Frontal cortex (tissue), 4 donors: ENCODE measurements around the gene JMJD1C. TPM values are rescaled to one million over a fixed set of nuclear protein-coding genes. Genes with fewer than 3 reads are reported as not detected.
"Not testable (repeated sequence)": the region's sequence is repeated elsewhere in the genome, so short reads cannot be mapped to it uniquely, and the experiment has no call there.

Experiments used
- DNase-seq, 2 donors: peaks; one replicate each; pipeline ENCODE4 v3.0.0; 2012; ENCODE audit warnings: low spot score in 2 of 2
- FAIRE-seq: peaks from 2 replicates; lab custom pipeline; 2012; peaks lifted over from hg19 to GRCh38; lab: Jason Lieb, UNC
- total RNA-seq: library from RNA; depleted of rRNA; stranded (reverse); fragments of >200 nt; gene quantifications from one replicate; pipeline ENCODE4 v1.2.3, GENCODE V29; 2014
- donor health status: control.
- donor health status: control.
- donor health status: control.

The JMJD1C gene
- total RNA-seq, 1 donor from 2014 or later = 165 TPM

DNA sequence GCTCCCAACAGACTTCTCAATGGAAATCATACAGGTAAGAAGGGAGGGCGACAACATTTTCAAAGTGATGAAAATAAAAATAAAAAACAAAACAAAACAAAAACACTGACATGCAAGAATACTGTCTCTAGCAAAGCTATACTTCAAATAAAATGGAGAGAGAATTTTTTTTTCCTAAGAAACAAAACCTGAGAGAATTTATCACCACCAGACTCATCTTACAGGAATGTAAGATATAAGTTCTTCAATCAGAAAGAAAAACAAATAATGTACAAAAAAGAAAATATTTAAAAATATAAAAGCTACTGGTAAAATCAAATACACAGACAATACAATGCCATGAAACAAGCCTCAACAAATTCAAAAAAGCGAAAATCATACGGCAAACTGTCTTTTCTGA is 219.4 kb downstream of the JMJD1C start:
- FAIRE-seq = no peak

DNA sequence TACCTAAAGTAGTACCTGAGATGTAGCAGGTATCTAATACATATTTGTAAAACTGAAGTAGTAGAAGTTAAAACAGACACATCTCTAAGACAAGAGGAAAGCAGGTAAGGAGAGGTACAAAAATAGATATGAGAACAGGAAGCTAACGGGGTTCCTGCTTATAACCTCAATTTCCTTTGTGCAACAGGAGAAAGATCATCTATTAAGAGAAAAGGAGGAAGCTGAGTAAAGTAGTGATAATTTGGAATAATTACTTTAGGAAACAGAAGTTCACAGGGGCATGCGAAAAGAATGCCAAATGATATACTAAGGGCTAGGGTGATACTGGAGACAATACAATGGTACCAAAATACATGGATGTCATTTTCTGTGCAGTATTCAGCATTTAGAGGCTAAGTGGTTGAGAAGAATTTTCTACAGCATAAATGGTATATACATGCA is 223.9 kb downstream of the JMJD1C start:
- no peak for DNase-seq
- FAIRE-seq = no peak

More for the DNA sequence above, 219.4 kb downstream of the JMJD1C start:
- no peak for DNase-seq

DNA sequence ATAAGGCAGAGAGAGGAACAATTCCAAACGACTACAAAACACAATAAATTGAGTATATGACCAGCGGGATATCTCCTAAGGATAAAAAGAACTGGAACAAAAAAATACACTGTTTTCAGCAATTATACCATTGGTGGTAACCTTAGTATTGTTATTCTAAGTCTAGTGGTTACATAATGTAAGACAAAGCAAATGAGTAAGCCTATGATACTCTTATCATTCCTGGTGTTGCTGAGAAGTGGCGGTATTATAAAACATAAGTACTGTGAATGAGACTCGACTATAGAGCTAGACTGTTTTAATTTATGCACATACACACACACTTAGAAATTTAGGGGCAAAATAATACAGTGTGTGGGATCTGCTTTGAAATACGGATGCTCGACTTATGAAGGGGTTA is 225.0 kb downstream of the JMJD1C start:
- FAIRE-seq = no peak
- no peak for DNase-seq

DNA sequence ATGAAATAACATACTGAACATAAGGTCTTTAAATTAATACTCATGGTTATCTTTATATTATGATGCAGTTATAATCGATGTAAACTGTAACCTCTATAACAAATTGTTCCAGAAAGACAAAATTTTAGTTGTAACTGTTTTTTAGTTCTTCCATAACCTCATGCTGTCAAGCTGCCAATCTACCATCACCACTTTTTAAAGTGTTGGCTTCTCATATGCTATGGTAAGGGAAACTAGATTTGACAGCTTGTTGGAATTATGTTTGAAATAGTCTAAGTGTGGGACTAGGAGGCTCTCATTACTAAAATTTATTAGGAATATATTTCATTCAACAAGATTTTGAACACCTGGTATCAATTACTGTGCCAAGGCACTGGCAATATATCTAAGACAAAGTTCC is 227.3 kb downstream of the JMJD1C start:
- no peak for FAIRE-seq
- no peak for DNase-seq

DNA sequence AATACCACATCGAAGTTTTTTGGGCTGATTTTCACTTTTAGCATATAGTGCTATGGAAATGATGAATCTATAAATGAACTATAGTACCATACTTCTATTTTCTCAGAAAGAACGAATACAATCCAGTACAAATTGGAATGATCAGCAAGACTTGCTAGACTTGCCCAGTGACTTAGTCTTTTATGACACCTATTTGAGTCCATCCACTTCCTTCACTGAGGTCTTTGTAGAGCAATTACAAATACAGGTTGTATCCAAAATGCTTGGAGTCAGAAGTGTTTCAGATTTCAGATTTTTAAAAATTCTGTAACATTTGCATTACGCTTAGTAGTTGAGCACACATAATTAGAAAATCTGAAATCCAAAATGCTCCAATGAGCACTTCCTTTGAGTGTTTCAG is 228.4 kb downstream of the JMJD1C start:
- FAIRE-seq = no peak
- DNase-seq = no peak

DNA sequence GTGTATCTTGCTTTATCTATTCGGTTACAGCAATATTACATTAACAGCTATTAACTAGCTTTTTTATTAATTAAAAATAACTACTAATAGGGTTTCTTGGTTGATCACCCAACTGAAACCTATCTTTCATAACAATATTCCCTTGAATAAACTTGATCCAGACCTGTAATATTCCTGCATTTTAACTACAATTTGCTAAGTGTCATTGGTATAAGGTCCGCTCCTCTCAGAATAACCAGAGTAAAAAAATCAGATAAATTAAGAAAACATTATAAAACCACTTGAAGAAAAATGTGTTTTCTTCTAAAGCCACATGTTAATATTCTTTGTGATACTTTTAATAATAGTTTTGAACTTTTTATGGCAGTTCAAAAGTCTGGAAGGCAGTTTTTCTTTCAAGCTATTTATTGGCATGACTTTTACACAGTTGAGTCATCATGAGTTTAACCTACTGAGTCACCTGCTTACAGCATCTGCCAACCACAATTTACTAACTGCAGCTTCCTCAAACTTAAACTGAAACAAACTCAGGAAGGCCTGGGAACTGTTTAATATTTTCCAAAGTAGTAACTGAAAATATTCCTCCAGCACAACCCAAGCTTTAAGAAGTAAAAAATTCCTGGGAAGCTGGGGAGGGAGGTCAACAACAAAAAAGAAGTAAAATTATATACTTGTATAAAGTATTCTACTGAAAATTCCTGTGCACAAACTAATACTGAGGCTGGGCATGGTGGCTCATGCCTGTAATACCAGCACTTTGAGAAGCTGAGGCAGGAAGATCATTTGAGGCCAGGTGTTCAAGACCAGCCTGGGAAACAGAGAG is 229.5 kb downstream of the JMJD1C start:
- FAIRE-seq = no peak
- DNase-seq = peak in 1 of 2 donors; percentile 23

DNA sequence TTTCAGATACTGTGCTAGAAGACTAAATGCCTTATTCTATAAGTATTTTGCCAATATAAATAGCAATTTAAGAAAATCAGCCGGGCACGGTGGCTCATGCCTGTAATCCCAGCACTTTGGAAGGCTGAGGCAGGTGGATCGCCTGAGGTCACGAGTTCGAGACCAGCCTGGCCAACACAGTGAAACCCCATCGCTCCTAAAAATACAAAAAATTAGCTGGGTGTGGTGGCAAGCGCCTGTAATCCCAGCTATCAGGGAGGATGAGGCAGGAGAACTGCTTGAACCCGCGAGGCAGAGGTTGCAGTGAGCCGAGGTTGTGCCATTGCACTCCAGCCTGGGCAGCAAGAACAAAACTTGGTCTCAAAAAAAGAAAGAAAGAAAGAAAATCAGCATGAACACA is 230.6 kb downstream of the JMJD1C start:
- not testable (repeated sequence) for DNase-seq, FAIRE-seq

DNA sequence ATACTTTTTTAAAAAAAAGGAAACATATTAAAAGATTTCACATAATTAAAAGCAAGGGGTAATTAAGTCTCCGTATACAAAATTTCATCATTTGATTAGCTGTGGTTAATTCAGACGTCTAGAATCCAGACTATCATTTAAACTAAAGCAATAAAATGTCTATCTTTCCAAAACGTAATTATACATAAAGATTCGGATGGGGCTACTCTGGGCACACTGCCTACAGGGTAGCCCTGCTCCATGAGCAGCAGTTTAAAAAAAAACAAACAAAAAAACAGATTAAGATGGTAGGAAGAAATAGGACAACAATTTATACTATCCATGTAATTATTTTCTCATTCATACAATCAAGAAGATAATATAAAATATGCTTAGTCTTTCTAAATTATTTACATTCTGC is 236.6 kb downstream of the JMJD1C start:
- DNase-seq (no peak), FAIRE-seq (no peak)

DNA sequence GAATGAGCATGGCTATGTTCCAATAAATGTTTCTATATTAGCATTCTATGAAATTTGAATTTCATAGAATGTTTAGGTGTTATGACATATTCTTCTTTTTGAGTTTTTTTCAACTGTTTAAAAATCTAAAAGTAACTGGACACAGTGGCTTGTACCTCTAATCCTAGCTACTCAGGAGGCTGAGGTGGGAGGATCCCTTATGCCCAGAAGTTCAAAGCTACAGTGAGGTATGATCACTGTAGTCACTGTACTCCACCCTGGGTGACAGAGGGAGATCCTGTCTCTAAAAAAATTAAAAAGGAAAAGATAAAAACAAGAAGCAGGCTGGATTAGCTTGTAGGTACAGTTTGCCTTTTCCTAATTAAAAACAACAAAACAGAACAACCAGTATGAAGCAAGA is 237.5 kb downstream of the JMJD1C start:
- no peak for DNase-seq
- no peak for FAIRE-seq

DNA sequence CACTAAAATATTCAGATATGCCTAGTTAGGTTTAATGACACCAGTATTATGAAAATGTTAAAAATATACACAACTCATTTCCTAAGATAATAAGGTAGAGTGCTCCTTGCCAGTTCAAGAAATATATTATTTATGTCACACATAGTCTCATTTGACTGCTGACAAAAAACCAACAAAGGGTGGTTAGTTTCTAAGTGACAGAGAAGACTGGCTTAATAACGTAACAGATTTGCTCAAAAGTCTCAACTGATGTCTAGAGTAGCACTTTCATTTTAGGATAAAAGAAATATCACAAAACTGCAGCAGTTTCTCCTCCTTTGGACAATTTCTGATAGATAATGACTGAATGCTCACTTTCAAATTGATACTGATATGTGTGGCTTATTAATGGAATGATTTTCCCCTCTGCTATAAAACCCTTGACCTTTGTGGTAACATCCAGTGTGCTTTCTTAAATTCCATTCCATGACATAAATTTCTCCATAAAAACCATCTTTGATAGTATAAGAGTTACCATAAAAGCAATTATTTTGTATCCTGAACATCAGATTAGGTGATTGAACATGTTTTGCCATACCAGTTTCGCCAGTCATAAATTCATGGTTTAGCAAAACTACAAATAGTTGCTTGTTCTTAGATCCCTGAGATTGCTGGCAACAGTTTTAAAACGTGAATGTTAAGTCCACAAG is 238.4 kb downstream of the JMJD1C start:
- DNase-seq (no peak), FAIRE-seq (no peak)

DNA sequence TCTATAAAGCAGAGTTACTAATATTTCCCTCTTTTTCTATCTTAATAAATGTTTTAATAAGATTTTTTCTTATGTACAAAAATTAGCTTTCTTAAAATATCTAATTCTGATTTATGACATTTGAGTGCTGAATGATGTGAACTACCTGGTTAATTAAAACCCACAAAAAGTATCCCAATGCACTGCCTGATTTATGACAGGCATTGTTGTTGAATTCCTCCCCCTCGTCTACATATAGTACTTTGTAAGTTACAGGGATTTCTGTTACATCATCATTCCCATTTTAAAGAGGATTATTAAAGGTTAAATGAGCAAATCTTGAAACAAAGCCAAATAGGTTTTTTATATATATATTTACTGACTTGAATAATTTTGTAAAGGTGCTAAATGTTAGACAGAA is 241.5 kb downstream of the JMJD1C start:
- FAIRE-seq (no peak), DNase-seq (no peak)

DNA sequence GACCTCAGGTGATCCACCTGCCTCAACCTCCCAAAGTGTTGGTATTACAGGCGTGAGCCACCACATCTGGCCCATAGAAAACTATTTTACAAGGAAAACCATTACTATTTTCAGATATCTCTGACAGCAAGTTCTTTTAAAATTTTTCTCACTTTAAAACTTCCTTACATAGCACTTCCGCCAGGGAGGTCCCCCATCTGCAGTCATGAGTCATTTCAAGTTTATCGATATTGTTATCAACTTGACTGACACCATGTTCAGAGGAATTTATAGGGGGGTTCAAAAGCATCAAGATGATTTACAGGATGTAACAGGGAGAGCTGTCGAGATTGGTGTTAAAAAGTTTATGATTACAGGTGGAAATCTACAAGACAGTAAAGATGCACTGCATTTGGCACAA is 243.8 kb downstream of the JMJD1C start:
- DNase-seq (no peak), FAIRE-seq (no peak)

DNA sequence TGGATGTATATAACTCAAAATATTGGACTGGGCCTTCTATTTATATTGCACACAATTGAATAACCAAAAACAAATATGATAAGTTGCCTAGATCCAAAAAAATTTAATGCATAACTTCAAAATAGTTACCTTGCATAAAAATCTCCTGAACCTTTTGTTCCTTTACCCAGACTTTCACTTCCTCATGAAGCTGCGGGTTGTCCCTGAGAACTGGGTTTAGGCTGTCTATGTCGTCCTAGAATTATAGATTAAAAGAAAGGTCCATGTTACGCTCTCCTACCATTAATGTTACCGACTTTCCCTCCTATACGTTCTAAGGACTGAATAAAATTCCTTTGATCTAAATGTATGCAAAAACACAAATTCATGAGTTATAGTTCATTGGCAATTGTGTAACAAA is 246.0 kb downstream of the JMJD1C start:
- no peak for DNase-seq
- FAIRE-seq = no peak

DNA sequence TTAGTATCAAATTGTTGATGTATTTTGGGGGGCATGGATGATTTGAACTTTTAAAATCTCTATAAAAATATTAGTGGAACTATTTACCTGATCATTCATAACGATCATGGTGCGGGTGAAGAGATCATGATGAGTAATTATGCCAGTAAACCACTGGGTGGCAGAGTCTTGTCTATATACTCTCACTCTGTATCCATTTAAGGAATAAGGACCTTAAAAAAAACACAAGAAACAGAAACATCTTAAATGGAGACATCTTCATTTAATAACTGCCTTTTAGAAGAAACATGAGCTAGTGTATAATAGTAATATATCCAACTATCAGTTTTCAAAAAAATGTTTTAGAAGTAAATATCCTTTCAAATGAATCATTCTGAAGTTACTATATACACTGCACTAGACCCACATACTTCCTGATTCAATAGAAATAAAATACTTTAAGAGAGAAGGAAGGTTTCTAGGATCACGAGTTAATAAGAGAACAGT is 248.6 kb downstream of the JMJD1C start:
- FAIRE-seq (peak; percentile 70), DNase-seq (peak in 1 of 2 donors; percentile 16)

DNA sequence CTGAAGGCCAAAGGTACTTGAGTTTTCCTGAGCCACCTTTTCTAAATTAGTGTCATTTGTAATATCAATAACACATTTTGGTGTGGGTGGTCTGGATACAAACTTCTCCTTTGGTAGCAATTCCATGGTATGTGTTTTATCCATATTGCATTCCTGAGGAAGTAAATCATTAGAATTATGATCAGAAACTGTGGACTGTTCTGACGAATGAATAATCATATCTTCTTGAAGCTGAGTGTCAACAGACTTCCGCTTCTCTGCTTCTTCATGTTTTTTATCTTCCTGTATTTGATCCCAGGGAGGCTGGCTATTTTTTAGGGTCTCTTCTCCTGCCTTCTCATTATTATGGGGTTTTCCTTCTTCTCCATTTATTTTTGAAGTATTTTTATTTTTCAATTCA is 251.2 kb downstream of the JMJD1C start:
- DNase-seq = no peak
- no peak for FAIRE-seq

DNA sequence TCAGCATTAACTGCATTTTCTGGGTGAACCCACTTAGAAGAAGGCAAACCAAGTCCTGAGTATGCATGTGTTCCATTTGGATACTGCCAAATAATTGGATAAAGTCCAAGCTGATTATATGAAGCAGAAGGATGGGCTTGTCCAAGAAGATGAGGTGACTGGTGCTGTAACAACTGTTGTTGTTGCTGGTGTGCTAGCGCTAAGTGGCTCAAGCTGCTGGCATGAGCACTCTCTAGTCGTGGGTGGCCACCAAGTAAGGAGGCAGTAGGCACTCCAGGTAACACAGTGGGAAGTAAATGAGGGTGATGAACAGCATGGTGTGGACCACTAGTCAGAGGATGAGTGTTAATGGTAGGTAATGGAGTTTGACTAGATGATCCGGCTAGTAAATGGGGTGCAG is 252.3 kb downstream of the JMJD1C start:
- no peak for FAIRE-seq
- DNase-seq = no peak

DNA sequence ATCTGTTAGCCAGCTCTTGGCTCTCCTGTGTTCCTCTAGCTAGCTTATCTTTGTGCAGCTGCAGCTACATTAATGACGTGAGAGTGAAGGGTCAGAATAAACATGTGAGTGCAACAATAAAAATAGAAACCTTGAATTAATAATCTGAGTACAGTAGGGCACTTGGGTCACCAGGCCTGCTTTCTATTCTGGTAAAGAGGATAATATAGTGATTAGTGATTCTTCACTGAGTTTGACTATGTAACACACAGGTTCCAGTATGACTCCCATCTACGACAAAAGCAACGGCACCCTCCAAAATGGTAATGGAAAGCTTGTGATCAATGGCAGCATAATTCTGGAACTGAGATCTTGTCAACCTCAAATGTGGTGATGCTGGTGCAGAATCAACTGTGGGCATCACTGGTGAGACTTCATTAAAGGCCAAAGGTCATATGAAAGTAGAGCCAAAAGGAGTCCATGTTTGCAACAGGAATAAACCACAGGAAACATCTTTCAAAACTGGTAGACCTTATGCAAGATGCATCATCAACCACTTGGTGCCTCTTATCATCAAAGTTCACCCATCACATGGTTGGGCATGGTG is 255.1 kb downstream of the JMJD1C start:
- no peak for FAIRE-seq
- no peak for DNase-seq

DNA sequence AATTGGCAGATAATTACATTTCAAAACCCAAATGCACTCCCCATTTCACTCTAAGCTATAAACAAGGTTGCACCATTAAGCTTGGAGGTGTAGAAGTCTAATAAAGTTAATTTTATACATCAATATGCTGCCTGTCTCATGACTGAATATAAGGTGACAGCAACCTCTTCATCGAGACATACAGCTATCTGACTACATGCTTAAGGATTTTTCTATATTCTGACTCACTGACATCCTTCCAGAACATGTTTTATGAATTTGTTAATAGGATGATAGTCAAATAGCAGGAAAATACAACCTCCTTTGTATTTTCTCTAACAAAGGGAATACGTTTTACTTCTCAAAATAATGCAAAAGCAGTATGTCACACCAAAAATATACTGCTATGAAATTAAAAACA is 256.1 kb downstream of the JMJD1C start:
- DNase-seq (no peak), FAIRE-seq (no peak)

DNA sequence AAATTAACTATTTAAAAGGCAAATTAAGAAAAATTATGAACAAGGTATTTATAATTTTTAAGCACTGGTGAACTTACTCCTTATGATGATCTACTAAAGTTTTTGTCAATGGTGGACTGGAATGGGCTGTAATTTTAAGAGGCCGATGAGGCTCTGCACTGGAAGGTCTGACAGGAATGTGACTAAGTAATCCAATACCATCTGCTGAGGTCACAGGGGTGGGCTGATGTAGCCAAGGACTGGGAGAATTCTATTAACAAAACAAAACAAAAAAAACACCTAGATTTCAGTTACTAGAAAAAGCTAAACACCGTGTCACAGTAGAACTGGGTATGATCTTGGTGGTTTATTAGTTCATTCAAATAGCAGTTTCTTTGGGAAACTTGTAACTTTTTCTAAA is 256.8 kb downstream of the JMJD1C start:
- FAIRE-seq = no peak
- DNase-seq = no peak

DNA sequence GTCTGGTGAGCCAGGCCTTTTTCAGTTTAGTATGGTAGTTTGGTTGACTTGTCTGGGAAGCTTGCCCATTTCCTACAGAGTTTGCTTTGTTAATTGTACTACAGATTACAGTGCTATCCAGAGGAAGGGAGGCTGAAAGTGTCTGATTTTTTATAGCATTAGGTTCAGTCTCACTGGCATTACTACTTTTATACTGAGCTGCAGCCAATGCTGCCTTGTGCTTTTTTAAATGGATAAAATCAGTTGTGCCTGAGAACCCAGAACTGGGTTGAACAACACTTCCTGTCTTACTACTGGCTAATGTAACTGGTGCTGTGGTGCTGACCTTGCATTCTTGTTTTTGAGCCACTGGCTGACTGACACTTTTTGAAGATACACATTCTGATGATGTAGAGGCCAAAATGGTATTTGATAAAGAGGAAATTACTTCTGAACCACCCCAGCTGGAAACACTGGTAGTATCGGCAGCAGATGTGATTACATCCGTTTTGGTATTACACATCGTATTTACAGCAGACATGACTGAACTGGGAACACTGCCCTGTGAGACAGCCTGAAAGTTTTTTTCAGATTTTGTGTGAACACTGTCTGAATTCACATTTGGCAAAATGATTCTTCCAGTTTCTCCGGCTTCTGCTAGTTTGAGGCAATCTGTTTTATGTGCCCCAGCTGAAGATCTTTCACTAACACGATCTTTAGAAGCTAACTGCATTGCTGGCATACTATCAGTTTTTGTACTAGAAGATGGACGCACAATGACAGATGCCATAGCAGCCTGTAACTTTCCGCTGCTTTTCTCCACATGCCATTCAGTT is 258.6 kb downstream of the JMJD1C start:
- peak; percentile 10 to 21 for DNase-seq

More for the DNA sequence above, 258.6 kb downstream of the JMJD1C start:
- FAIRE-seq = peak; percentile 66
